GM21360 (cell line): ENCODE results near the gene CUL9.

Experiments
- ATAC-seq: cut with Tn5 transposase; IDR thresholded peaks from one replicate; pipeline ENCODE4 v1.9.1; 2021; ENCODE audit warnings: mild to moderate bottlenecking, moderate library complexity; ENCODE audit not compliant: unreplicated experiment

Gene CUL9

GRCh38 chr6:43226192-43226851 lies 44.3 kb downstream of the CUL9 start:
- no peak for ATAC-seq

- peak; percentile 55 for ATAC-seq
Observed at GRCh38 chr6:43228951-43229802, 47.2 kb downstream of the CUL9 start, which contains the start of gene DNPH1. DNPH1 (minus strand) TSS chr6:43229481; CDS start chr6:43229456, 25 bp downstream.

GRCh38 chr6:43229803-43230620 lies 48.0 kb downstream of the CUL9 start:
- no peak for ATAC-seq

- no peak for ATAC-seq
Observed at GRCh38 chr6:43231053-43231452, 49.1 kb downstream of the CUL9 start.

GRCh38 chr6:43231735-43232450 lies 49.9 kb downstream of the CUL9 start:
- no peak for ATAC-seq

DNA sequence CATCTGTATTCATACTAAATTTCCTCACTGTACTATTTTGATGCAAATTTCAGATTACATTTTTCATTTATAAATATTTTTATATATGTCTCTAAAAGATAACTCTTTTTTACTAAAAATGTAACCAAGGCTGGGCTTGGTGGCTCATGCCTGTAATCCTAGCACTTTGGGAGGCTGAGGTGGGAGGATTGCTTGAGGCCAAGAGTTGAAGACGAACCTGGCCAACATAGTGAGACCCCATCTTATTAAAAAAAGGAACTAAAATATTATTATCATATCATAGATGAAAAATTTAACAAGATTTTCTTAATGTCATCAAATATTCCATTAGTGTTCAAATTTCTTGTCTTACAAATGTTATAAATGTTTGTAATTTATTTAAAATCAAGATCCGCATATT lies 53.8 kb downstream of the CUL9 start:
- no peak for ATAC-seq

- ATAC-seq: no peak
Observed at GRCh38 chr6:43239054-43239453, 57.1 kb downstream of the CUL9 start.

- no peak for ATAC-seq
Observed at GRCh38 chr6:43240950-43241349, 59.0 kb downstream of the CUL9 start.

- ATAC-seq: no peak
Observed at GRCh38 chr6:43241446-43241845, 59.5 kb downstream of the CUL9 start.

DNA sequence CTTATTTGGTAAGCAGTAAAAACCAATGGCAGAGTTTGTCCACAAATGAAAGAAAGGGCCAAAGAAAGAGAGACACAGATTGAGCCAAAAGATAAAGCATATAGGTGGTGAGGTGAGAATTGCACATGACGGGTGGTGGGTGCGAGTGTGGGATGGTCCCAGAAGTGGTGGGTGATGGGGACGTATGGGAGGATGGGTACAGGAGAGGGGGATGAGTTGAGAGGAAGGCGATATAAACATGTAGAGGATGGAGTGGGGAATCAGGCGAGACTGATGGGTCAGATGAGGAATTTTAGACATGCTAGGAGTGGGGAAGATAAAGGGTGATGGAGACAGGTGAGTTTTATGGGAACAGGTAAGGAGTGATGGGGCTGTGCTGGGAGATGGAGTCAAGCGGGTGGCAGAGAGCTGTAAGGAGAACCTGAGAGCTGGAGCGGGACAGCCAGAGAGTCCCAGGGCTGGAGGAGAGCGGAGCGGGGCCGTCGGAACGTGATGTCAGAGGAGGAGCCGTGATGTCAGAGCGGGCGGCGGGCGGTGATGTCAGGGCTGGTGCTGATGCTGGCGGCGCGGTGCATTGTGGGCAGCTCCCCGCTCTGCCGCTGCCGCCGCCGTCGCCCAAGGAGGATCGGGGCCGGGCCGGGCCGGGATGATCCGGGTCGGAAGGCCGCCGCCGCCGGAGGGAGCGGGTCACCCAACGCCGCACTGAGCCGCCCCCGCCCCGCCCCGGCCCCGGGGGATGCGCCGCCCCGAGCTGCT lies 61.1 kb downstream of the CUL9 start, which contains the start of gene TTBK1:
TSS of gene TTBK1 (plus strand) at position 574 of the 756 bp plus-strand sequence. CDS start 3,180 bp downstream, outside the sequence.
- no peak for ATAC-seq

DNA sequence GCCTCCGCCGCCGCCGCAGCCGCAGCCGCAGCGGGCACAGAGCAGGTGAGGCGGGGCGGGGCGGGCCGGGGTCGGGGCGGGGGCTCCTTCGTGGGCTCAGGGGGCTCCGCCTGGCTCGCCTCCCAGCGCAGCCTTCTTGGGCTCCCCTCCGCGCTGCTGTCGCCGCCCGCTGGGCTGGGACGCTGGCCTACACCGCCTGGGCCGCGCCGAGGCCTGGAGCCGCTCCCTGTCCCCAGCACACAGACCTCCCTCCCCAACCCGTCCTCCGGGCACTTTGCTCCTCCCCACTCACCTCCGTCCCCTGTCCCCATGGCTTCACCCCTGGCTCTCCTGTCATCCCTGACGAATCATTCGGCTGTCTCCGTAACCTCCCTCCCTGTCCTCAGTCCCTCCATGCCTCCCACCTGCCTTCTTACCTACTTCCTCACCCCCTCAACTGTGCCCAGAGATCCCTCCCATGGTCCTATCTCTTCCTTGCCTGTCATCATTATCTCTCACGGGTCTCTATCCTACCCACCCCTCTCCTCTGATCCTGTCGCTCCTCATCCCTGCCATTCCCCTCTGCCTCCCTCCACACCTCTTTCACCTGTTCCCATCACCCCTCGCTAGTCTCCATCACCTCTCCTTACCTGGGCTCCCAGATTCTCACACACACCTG lies 61.8 kb downstream of the CUL9 start:
- ATAC-seq: no peak

DNA sequence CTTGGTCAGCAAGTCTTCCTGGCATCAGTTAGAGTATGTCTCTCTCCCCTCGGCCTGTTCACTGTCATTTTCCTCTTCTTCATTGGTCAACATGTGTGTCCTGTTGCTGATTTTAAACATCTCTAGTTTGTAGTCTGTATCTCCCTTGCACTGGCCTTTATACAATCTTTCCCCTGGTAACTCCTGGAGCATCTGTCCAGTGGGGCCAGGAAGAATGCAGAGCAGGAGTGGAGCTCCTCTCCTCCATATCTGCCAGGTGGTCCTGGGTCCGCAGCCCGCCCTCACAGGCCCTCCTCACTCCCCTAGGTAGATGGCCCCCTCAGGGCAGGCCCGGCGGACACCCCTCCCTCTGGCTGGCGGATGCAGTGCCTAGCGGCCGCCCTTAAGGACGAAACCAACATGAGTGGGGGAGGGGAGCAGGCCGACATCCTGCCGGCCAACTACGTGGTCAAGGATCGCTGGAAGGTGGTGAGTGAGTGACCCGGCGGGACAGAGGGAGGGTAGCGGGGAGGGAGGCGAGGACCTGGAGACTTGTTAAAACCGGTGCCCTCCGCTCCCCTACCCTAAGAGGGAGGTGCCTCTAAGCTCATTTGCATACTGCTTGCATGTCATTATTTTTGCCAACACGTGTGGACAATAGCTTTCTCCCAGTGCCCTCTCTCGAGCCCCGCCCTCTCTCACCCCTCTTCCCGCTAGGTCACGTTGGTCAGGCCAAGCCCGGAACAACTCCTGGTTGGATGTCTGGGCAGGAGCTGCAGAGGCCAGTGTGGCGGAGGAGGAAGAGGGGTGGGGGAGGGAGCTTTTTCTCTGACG lies 64.5 kb downstream of the CUL9 start:
- peak; percentile 23 for ATAC-seq

DNA sequence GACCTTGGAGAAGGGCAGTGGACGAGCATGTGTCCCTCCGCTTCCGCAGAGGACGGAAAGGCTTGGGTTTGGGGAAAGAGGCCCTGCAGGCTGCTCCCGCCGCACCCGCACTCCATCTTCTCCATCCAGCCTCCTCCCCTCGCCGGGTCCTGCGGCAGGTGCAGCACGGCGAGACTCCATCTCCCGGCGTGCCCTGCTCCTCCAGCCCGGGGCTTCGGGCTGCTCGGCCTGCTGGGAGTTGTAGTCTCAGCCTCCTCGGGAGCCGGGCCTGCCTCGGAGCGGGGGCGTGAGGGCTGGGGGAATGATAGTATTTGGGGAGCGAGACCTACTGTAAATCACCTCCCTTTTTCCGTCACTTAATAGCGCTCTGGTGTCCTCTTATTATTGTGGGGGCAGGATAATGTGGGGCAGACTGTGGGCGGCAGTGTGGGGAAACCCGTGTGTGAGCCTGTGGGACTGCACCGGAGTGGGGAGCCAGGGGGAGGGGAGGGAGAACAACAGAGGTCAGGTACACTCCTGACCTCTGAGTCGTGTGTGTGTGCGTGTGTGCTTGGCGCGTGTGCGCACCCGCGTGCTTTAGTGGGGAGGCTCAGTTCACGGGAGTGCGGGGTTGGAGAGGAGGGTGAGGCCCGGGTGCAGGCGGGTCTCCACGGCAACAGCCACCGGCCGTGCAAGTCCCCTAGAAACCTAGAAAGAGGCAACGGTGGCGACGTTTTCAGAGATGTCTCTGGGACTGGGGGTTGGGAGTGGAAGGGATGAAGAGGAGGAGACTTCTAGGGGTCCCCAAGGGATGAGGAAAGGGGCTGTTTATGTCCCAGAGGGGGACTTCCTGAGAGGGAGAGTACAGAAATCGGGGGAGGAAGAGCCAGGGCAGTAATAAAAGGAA lies 65.4 kb downstream of the CUL9 start:
- peak; percentile 77 for ATAC-seq

DNA sequence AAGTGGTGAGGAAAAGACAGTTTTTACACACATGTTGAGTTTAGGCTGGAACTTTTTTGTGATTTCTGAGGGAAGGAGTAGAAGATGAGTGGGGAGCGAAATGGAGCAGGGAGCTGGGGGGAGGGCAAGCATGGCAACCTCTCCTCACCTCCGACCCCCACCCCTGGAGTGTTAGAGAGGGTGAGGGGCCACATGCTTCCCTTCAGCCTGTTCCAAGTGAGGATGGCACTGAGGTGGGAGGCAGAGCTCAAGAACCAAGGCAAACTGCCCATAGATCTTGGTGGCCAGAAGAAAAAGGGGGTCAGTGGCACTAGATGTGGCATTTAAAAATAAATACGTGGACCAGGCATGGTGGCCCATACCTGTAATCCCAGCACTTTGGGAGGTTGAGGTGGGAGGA lies 66.1 kb downstream of the CUL9 start:
- no peak for ATAC-seq

DNA sequence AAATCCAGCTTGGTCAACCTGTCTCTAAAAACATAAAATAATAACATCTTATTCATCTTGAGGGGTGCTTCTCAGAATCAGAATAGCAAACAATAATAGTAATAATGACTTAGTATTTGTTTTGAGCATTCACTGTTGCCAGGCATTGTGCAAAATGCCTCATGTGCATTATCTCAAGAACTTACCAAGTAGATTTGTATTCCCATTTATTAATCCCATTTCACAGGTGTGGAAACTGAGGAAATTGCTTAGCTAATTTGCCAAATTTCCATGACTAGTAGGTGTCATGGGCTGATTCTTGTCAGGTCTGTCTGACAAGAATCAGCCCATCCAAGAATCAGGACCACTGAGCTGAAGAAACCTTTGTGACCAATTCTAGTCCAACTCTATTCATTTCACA lies 66.8 kb downstream of the CUL9 start:
- ATAC-seq: no peak

DNA sequence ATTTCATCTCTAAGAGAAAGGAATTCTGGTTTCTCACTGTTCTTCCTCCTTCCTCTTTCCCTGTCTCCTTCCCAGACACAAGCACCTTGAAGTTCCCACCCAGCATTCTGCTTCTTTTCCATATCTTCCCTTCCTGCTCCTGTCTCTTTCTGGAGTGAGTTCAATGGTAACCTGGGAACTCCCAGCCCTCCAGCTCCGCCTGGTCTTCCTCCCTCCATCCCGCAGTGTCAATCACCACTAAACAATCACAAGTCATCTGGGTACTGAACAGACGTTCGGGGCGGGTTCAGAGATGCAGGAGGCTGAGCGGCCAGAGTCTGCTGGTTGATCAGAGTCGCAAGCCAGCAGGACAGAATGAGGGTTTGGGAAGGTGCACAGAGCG lies 69.0 kb downstream of the CUL9 start:
- no peak for ATAC-seq

- no peak for ATAC-seq
Observed at GRCh38 chr6:43253401-43253800, 71.4 kb downstream of the CUL9 start.
